WERI-Rb-1 (cell line): ENCODE results near the gene DFFB.

Experiments
- DNase-seq: peaks from one replicate; pipeline ENCODE4 v3.0.0-alpha.2; 2020
- H3K27ac ChIP-seq: fragments of 250-450 bp; sonication (Bioruptor Pico); 2 replicates; pipeline ENCODE4 v1.5.1; 2020; ENCODE audit warnings: mild to moderate bottlenecking, moderate library complexity
- H3K27me3 ChIP-seq: fragments of 250-450 bp; sonication (Bioruptor Pico); 2 replicates; pipeline ENCODE4 v1.5.1; 2021; ENCODE audit warnings: mild to moderate bottlenecking, low read depth, moderate library complexity; ENCODE audit not compliant: insufficient read depth, severe bottlenecking
- H3K36me3 ChIP-seq: fragments of 250-450 bp; sonication (Bioruptor Pico); 2 replicates; pipeline ENCODE4 v1.5.1; 2020; ENCODE audit warnings: mild to moderate bottlenecking, moderate library complexity
- H3K4me3 ChIP-seq: 2 replicates; pipeline ENCODE4 v1.5.1; 2011; ENCODE audit warnings: low read depth, mild to moderate bottlenecking, control low read depth, low read length
- H3K9me3 ChIP-seq: fragments of 250-450 bp; sonication (Bioruptor Pico); 2 replicates; pipeline ENCODE4 v1.5.1; 2021; ENCODE audit warnings: mild to moderate bottlenecking, moderate library complexity; ENCODE audit not compliant: severe bottlenecking
- TF ChIP-seq, protein P1 (sequence below): IDR thresholded peaks from 2 replicates; pipeline ENCODE4 v1.5.1; 2011; ENCODE audit warnings: low read depth, mild to moderate bottlenecking, control low read depth, inconsistent platforms, low read length

DFFB gene

DNA sequence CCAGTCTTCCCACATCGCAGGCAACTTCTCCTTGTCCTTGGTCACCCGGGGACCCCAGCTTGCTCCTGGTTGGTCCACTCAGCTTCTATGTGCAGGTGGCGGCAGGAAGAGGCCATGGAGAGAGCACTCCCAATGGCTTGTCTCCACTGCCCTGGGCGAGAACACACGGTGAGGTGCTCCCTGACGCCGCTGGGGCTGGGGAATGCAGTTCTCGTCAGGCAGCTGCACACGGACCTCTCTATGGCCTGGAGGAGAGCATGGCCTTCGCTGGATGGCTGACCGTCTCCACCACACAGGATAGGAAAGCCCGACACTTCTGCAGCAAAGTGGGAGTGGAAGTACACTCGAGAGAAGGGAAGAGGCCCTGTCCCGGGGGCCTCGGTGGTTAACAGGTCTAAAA is 31.0 kb downstream of the DFFB start:
- TF ChIP-seq, protein P1, sequence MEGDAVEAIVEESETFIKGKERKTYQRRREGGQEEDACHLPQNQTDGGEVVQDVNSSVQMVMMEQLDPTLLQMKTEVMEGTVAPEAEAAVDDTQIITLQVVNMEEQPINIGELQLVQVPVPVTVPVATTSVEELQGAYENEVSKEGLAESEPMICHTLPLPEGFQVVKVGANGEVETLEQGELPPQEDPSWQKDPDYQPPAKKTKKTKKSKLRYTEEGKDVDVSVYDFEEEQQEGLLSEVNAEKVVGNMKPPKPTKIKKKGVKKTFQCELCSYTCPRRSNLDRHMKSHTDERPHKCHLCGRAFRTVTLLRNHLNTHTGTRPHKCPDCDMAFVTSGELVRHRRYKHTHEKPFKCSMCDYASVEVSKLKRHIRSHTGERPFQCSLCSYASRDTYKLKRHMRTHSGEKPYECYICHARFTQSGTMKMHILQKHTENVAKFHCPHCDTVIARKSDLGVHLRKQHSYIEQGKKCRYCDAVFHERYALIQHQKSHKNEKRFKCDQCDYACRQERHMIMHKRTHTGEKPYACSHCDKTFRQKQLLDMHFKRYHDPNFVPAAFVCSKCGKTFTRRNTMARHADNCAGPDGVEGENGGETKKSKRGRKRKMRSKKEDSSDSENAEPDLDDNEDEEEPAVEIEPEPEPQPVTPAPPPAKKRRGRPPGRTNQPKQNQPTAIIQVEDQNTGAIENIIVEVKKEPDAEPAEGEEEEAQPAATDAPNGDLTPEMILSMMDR = no peak
- Histone ChIP-seq H3K9me3 (no peaks in the 10 kb centered on the region), H3K4me3 (no peak overlapping the region), H3K27ac (no peak overlapping the region), H3K36me3 (peaks cover 39% of the 10 kb centered on the region), H3K27me3 (no peaks in the 10 kb centered on the region)
- no peak for DNase-seq

- no peaks in the 10 kb centered on the region for H3K27me3 ChIP-seq
- no peak for DNase-seq
- H3K36me3 ChIP-seq = peaks cover 44% of the 10 kb centered on the region
- no peak overlapping the region for H3K4me3 ChIP-seq
- TF ChIP-seq, protein P1 = no peak
- no peaks in the 10 kb centered on the region for H3K9me3 ChIP-seq
- no peak overlapping the region for H3K27ac ChIP-seq
Observed at GRCh38 chr1:3889936-3890335, 32.7 kb downstream of the DFFB start.

DNA sequence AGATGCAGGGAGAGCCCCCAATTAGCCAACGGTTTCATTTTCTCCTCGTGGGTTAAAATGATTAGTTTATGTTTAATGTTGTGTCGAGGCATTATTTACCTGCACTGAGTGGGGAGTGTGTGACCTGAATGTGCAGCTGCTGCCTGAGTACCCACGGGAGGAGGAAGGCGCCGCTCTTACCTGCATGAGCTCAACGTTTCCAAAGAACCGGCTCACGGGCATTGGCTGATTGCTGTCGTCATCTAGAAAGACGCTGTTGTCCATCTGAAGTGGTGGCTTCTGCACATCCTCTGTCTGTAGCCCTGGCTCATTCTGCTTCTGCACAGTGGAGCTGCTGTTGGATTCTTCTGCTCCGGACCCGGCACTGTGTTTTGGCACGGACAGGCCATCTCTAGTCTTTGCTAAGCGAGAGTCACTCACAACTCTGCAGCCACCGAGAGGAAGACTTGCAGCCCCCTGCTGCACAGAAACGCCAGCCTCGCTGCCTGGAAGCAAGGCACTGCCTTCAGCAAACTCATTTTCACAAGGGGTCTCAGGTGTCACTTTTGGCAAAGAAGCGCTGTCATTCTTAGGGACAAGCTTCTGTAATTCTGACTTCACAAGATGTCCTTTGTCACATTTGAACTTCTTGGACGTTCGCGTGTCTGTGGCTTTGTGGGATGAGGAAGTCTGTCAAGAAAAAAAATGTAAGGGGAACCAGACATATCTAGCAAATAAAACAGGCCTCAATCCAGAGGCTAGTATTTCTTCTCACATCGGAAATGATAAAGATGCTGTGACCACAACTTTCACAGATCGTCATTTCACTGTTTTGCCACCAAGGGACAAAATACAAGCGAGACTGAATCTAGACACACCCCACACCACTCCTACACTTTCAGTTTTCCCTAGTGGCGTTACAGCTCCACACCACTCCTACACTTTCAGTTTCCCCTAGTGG is 33.4 kb downstream of the DFFB start:
- Histone ChIP-seq H3K4me3 (no peak overlapping the region), H3K36me3 (peaks cover 45% of the 10 kb centered on the region), H3K9me3 (no peaks in the 10 kb centered on the region), H3K27me3 (no peaks in the 10 kb centered on the region), H3K27ac (no peak overlapping the region)
- TF ChIP-seq, protein P1 = no peak
- no peak for DNase-seq

DNA sequence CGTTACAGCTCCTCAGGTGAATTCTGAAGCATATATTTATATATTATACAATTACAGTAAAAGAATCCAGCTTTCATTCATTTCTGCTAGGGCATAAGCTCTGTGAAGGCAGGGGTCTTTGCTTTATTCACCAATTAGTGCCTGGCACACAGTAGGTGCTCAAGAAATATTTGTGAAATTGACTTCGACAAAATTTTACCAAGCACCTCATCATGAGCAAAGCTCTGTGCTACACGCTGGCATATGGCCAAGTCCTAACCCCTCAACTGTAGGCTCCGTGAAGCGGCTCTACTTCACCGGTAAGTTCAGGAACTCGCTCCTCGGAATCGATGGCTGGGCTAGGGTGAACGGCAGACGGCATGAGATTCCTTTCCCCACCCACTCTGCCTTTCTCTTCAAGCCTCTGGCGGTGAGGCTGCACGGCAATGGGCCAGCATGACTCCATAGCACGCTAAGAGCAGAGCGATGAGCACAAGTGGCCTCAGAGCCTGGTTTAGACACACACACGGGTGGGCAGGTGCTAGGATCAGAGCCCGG is 34.1 kb downstream of the DFFB start:
- Histone ChIP-seq H3K27ac (no peak overlapping the region), H3K36me3 (peaks cover 49% of the 10 kb centered on the region), H3K9me3 (no peaks in the 10 kb centered on the region), H3K4me3 (no peak overlapping the region), H3K27me3 (no peaks in the 10 kb centered on the region)
- DNase-seq = no peak
- TF ChIP-seq, protein P1 = no peak

- Histone ChIP-seq H3K9me3 (no peaks in the 10 kb centered on the region), H3K4me3 (no peak overlapping the region), H3K36me3 (peaks cover 46% of the 10 kb centered on the region), H3K27ac (no peak overlapping the region), H3K27me3 (no peaks in the 10 kb centered on the region)
- no peak for DNase-seq
- TF ChIP-seq, protein P1 = no peak
Observed at GRCh38 chr1:3892748-3893147, 35.5 kb downstream of the DFFB start.
